Hematopoietic multipotent progenitor cell treated with erythropoietin and hydrocortisone succinate and interleukin-3 and kit ligand, for 4 days (in vitro differentiated cells): ENCODE measurements around the gene CSH2.

ENCODE experiments used
- DNase-seq: peaks from one replicate; pipeline ENCODE4 v3.0.0-alpha.2; 2015

The CSH2 gene

DNA sequence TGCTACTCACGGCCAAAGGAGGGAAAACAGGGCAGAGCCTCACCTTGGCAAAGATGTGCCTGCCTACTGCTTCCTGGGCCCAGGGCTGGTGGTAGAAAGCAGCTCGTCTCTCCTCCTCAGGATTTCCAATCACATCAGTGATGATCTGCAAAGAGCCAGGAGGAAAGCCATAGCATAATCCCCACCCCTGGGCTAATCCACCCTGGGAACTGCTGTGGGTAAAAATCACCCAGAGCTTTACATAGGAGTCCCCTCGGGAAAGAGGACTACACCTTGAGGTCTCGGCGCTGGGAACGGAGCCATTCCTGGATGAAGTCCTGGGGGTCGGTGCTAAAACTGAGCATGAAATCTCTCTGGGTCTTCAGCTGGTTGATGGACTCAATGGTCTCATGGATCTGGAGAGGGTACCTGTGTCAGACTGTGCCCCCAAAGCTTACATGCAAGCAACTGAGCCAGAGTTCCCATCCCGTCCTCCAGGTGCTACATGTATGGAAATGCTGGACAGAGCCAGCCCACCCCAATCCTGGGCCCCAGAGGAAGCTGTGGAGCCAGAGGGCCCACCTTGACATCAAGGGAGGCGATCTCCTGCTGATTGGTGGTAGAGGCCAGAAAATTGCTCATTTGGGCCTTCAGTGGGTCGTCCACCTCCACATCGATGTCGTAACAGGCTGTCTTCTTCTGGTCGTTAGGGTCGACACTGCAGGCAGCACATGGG lies 40.3 kb downstream of the CSH2 start:
- DNase-seq = no peak

DNA sequence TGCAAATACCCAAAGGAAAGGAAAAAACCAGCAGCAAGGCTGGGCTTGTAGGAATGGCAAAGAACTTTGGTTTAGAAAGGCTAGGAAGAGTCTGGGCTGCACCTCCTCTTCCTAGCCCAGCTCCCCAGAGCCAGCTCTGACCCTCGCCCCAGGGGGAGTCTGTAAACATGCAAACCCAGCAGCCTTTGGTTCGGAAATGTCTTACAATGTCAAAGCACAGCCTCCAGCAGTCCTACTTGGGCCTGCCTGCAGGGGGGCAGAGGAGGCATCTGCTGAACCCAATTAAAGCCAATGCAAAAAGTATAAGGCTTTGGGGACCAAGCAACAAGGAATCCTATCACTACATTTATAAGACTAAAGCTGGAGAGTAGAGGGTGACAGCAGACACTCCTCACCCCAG lies 41.0 kb downstream of the CSH2 start:
- DNase-seq = peak; percentile 46

DNA sequence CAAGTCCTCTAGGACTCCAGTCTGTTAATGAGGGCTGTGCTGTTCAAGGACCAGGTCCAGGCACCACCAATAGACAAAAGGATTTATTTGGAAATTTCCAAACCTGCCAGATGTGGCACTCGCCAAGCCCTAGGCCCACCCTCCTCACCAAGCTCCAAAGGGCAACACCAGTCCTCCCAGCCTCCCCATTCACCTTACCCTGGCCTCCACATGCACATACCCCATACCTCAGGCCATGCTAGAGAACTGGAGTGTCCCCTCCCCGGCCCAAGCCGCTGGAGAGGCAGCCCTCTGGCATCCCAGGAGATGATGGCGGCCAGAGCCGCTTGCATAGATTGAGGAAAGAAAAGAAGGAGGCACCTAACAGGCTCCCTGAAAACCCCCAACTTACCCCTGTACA lies 41.5 kb downstream of the CSH2 start:
- no peak for DNase-seq

DNA sequence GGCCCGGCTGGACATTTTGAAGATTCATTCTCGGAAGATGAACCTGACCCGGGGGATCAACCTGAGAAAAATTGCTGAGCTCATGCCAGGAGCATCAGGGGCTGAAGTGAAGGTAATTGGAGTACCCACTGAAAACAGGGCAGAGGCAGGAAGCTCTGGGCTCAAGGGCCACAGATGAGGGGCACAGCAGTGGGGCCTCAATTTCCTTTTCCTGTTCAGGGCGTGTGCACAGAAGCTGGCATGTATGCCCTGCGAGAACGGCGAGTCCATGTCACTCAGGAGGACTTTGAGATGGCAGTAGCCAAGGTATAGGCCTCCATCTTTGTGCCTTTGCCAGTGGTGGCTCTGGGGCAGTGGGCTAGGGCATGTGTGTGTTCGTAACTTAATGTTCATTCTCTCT lies 42.0 kb downstream of the CSH2 start:
- DNase-seq = no peak

DNA sequence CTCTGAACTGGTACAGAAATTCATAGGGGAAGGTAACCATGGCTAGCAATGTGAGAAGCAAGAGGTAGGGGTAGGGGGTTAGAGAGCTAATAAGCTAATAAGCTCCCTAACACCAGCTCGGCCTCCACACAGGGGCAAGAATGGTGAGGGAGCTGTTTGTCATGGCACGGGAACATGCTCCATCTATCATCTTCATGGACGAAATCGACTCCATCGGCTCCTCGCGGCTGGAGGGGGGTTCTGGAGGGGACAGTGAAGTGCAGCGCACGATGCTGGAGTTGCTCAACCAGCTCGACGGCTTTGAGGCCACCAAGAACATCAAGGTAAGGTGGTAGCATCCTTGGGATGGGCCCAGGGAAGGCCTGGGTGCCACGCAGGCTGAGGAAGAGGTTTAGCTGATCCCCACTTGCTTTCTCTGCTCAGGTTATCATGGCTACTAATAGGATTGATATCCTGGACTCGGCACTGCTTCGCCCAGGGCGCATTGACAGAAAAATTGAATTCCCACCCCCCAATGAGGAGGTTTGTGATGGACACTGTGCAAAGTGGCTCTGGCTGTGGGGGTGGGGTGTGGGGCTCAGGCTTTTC lies 42.5 kb downstream of the CSH2 start:
- DNase-seq = no peak

DNA sequence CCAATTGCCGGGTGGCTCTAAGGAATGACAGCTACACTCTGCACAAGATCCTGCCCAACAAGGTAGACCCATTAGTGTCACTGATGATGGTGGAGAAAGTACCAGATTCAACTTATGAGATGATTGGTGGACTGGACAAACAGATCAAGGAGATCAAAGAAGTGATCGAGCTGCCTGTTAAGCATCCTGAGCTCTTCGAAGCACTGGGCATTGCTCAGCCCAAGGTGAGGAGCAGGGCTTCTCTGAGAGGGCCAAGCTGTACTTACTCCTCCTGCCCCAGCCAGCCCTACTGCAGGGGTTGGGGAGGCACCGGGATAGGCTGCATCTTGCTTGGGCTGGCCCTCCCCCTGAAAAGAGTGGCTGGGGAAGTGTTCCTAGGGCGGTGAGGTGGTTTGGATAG lies 43.2 kb downstream of the CSH2 start:
- no peak for DNase-seq

DNA sequence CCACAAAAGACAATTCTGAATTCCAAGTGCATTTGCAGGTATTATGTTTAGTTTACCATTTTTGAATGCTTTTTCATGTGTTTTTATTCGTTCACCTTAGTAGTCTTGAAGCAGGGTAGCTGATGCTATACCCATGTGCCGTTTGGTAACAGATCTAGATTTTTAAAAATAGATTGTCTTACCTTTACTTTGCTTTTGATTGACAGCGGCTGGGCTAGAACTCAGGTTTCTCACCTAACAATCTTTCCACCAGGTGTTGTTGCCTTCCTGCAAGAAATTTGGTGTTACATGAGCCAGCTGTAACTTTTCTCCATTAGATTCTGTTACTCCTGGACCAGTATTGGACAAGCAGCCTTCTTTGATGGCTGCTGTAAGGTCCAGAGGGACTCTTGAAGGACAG lies 44.5 kb downstream of the CSH2 start:
- DNase-seq = no peak

DNA sequence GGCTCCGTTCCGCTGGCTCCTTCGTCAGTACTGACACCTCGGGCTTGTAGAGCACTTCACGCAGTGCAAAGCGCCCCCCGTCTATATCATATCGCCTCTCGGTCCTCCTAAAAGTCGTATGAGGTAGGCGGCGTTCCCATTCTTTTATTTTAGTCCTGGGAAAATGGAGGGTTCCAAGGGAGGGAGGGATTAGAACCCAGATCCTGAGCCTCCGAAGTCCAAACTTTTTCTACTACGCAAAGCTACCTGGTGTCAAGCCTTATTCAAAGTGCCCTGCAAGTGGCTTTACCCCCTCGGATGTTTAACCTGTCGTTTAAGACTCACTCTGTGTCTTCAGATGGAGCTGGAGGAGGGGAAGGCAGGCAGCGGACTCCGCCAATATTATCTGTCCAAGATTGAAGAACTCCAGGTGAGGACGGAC lies 45.7 kb downstream of the CSH2 start:
- DNase-seq = no peak

DNA sequence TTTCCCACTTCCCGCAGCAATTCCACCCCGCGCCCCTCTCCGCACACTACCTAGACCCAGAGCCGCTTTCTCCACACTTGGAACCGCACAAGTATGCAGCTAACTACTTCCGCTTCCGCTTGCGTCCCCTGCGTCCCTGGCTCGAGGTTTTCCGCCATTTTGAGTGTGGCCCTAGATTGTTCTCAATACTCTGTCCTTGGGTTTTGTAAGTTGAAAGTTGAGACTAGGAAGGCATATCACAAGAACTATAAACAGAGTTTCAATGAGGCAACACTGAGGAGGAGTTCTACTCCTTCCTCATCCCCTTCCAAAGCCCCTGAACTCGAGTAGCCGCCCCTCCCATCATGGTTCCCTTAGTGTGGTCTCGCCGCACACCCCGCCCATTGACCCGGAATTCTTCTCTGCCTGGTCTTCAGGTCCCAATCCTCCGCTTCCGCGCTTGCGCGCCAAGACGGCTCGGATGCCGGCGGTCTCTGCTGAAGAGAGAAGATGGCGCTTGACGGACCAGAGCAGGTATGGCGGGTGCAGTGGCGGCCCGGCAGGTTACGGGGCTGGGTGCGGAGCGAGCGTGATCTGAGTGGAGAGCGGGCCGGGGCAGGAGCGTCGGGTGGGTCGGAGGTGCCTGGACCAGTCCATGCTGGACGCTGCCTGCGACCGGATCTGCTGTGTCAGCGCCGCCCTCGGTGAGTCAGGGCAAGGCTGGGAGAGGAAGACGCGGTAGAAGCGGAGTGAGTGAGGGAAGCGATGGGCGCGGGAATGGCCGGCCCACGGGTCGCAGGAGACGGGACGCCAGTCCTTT lies 46.3 kb downstream of the CSH2 start, which contains the start of the genes FTSJ3 and PSMC5:
TSS of gene FTSJ3 (minus strand) at position 662 of the 799 bp plus-strand sequence. CDS start 761 bp downstream, outside the sequence.
TSS of gene PSMC5 (plus strand) at position 430 of the 799 bp plus-strand sequence. CDS start at position 490, 60 bp downstream.
- peak; percentile 98 for DNase-seq

DNA sequence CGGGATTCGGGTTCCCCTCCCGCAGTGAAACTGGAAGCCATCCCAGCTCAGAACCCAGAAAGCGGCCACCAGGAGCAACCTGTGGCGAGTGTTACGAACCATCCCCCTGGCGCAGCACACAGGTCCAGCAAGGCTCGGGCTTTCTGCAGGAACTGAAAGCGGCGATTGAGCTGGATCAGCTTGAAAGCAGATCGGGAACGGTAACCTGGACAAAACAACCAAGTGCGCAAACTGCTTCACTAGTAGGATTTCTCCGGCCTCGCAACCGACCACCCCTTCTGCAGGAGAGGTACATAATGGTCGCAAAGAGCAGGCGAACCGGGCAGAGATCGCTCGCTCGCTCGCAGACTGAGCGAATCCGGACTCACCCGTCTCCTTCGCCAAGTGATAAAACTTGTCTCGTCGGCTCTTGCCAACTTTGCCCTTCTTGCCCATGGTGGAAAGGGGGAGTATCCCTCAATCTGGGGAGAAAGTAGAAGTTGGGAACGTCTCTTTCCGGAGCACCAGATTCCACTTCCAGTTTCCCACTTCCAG lies 46.9 kb downstream of the CSH2 start:
- no peak for DNase-seq

DNA sequence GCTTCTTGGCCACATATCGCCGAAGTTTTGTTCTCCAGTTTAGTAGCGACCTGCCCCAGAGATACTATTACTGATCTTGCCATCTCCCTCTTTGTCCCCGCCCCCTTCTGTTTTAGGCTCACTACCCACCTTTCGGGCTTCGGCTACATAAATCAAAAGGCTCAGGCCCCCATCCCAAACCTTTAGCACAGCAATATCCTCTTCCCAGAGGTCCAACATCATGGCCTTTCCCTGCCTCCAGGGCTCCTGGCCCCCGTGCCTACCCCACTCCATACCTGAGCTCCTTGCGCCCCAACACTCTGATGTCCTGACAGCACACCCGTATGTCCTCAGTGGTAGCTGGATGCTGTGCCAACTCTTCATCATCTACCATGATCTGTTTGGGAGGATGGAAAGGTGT lies 49.1 kb downstream of the CSH2 start:
- no peak for DNase-seq

DNA sequence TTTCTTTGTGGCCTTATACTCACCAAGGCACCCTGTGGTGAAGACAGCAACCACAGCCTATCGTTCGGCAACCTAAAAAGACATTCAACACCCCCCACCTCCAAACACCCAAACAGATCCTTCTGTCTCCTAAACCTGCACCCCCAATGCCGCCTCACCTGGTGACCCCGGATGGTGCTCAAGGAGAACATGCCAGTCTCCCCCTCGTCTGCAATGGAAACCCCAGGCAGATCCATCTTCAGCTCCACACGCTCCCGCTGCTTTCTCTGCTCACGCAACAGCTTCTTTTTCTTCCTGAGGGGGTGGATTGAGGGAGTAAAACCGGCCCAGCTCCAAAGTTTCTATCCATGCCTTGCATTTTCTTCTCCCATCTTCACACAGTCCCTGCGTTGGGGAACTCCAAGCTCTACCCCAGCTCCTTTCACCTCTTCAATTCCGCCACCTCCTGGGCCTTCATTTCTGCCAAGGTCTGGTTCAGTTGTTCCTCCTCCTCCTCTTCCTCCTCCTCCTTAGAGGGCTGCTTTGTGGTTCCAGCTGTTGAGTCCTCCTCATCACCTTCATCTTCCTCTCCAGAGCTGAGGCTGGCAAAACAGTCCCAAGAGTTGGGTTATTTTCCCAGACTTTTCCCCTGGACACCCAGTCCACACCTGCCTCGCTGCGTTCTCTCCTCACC lies 49.7 kb downstream of the CSH2 start:
- DNase-seq = no peak

DNA sequence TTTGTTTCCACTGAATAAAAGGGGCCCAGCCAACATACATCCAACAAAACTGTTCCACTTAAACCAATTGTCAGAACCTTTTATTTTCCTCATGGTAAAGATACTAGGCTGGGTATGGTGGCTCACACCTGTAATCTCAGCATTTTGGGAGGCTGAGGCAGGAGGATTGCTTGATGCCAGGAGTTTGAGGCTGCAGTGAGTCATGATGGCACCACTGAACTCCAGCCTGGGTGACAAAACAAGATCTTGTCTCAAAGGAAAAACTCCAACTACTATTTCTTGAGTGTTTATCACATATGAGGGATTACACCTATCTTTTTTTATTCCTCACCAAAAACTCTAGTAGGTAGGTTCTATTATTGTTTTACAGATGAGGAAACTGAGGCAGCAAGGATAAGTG lies 50.9 kb downstream of the CSH2 start:
- no peak for DNase-seq
